ENCODE data around the gene TPPP3.
"Not testable (repeated sequence)": the region's sequence is repeated elsewhere in the genome, so short reads cannot be mapped to it uniquely, and the experiment has no call there.

DNA sequence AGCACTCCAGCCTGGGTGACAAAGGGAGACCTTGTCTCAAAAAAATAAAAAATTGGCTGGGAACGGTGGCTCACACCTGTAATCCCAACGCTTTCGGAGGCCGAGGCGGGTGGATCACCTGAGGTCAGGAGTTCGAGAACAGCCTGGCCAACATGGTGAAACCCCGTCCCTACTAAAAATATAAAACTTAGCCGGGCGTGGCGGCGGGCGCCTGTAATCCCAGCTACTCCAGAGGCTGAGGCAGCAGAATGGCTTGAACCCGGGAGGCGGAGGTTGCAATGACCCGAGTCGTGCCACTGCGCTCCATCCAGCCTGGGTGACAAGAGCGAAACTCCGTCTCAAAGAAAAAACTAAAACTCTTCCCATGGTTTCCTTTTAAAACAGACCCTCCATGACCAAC lies 22.1 kb upstream of the TPPP3 start:
- not testable (repeated sequence) for TF ChIP-seq CTCF (IDR thresholded peaks at IDR 0.05); POLR2AphosphoS5 (IDR thresholded peaks at IDR 0.05; ENCODE audit: low read depth, low read length); REST (IDR thresholded peaks at IDR 0.05; ENCODE audit: insufficient read depth in 1 of 2, low read depth in 2 of 2, low read length in 1 of 2)
